Ovary (tissue), 3 donors: Measurements from ENCODE around the gene LENEP.

ENCODE experiments used
- CTCF ChIP-seq, 3 donors: fragments of 450-650 bp in 2 of 3; fragments of 200-600 bp in 1 of 3; IDR thresholded peaks; one replicate each; pipeline versions ENCODE4 v1.5.1 to v1.8.0; 2016 to 2022; ENCODE audit warnings: antibody characterized with exemption in 3 of 3, mild to moderate bottlenecking in 1 of 3
- EP300 ChIP-seq: sonication (generic); formaldehyde crosslinking; IDR thresholded peaks from one replicate; pipeline ENCODE4 v1.6.1; 2017; ENCODE audit warnings: antibody characterized with exemption
- POLR2A ChIP-seq: fragments of 450-650 bp; IDR thresholded peaks from one replicate; pipeline ENCODE4 v1.6.1; 2017; ENCODE audit warnings: antibody characterized with exemption, mild to moderate bottlenecking, moderate library complexity
- donor health status: DM: no; HTN: no; CAD: no.

- TF ChIP-seq CTCF (IDR thresholded peaks at IDR 0.05) (no peak), POLR2A (no peak), EP300 (no peak)
Measured at GRCh38 chr1:154982341-154982740, 11.0 kb upstream of the LENEP start.
